Mucosa of gallbladder (tissue), 1 donor: ENCODE data around the gene RPL23. TPM values are rescaled to one million over a fixed set of nuclear protein-coding genes. Genes with fewer than 3 reads are reported as not detected.

ENCODE experiments used
- DNase-seq: peaks from one replicate; pipeline ENCODE4 v3.0.0-alpha.2; 2020; ENCODE audit warnings: low spot score
- total RNA-seq: library from RNA; stranded (reverse); gene quantifications from one replicate; pipeline ENCODE4 v1.2.1, GENCODE V29; 2021
- donor health status: DM: no; HTN: no; CAD: no.

RPL23 gene
- 984 TPM for total RNA-seq

- peak; percentile 97 for DNase-seq
These were observed at the start of gene RPL23 for GRCh38 chr17:38853292-38854219. Gene RPL23 (minus strand): TSS chr17:38853721. CDS start chr17:38853710, 11 bp downstream.

- DNase-seq, result no peak
These were observed 47.6 kb upstream of the RPL23 start for GRCh38 chr17:38900978-38901656.

- DNase-seq, result no peak
These were observed 45.9 kb upstream of the RPL23 start for GRCh38 chr17:38899421-38899820.

- peak; percentile 53 for DNase-seq
These were observed 45.4 kb upstream of the RPL23 start for GRCh38 chr17:38898812-38899348.

- DNase-seq, result no peak
These were observed 44.8 kb upstream of the RPL23 start for GRCh38 chr17:38898291-38898679.

GRCh38 chr17:38897671-38898290 lies 44.3 kb upstream of the RPL23 start:
- no peak for DNase-seq

GRCh38 chr17:38897176-38897575 lies 43.7 kb upstream of the RPL23 start:
- DNase-seq, result peak; percentile 60

GRCh38 chr17:38896346-38896954 lies 42.9 kb upstream of the RPL23 start:
- DNase-seq, result no peak

GRCh38 chr17:38894276-38894675 lies 40.8 kb upstream of the RPL23 start:
- DNase-seq, result no peak

- DNase-seq, result peak; percentile 51
These were observed 40.1 kb upstream of the RPL23 start for GRCh38 chr17:38893607-38894006.

GRCh38 chr17:38893113-38893512 lies 39.6 kb upstream of the RPL23 start:
- no peak for DNase-seq

- no peak for DNase-seq
These were observed 39.1 kb upstream of the RPL23 start for GRCh38 chr17:38892620-38893019.

- no peak for DNase-seq
These were observed 38.6 kb upstream of the RPL23 start for GRCh38 chr17:38892083-38892482.

- DNase-seq, result no peak
These were observed 37.9 kb upstream of the RPL23 start for GRCh38 chr17:38891441-38891840.

GRCh38 chr17:38890410-38890746 lies 36.9 kb upstream of the RPL23 start:
- no peak for DNase-seq

- DNase-seq, result no peak
These were observed 36.4 kb upstream of the RPL23 start for GRCh38 chr17:38889745-38890409.

- DNase-seq, result no peak
These were observed 35.3 kb upstream of the RPL23 start for GRCh38 chr17:38888842-38889241.

GRCh38 chr17:38886643-38887010 lies 33.1 kb upstream of the RPL23 start:
- DNase-seq, result no peak

GRCh38 chr17:38885728-38886642 lies 32.5 kb upstream of the RPL23 start:
- DNase-seq, result no peak

- DNase-seq, result peak; percentile 59
These were observed 31.7 kb upstream of the RPL23 start for GRCh38 chr17:38885044-38885727.
